PC-3 (cell line): ENCODE measurements around the gene CARMIL1.

Experiments
- CTCF ChIP-seq: fragments of 300-600 bp; sonication (generic); conservative IDR thresholded peaks from 2 replicates; pipeline ENCODE4 v1.5.1; 2017; ENCODE audit warnings: antibody characterized with exemption, low read depth, mild to moderate bottlenecking, low read length
- EZH2 ChIP-seq: fragments of 300-600 bp; sonication (generic); IDR thresholded peaks from one replicate; pipeline ENCODE4 v1.6.1; 2017; ENCODE audit warnings: antibody characterized with exemption, mild to moderate bottlenecking, low read length; ENCODE audit not compliant: unreplicated experiment
- EZH2phosphoT487 ChIP-seq: fragments of 300-600 bp; sonication (generic); IDR thresholded peaks from 2 replicates; pipeline ENCODE4 v1.6.1; 2018; ENCODE audit warnings: mild to moderate bottlenecking, antibody characterized with exemption, low read length, borderline replicate concordance

GRCh38 chr6:25423358-25423757, 144.2 kb downstream of the CARMIL1 start:
- TF ChIP-seq CTCF, result no peak
- no peak for TF ChIP-seq EZH2phosphoT487
- no peak for TF ChIP-seq EZH2
